Osteoblast (primary cell): Measurements from ENCODE around the gene CLNS1A. TPM values are rescaled to one million over a fixed set of nuclear protein-coding genes. Genes with fewer than 3 reads are reported as not detected.
"Not testable (repeated sequence)": the region's sequence is repeated elsewhere in the genome, so short reads cannot be mapped to it uniquely, and the experiment has no call there.

ENCODE experiments used
- DNase-seq: peaks from one replicate; pipeline ENCODE4 v3.0.0; 2011; ENCODE audit warnings: low spot score, mixed read lengths; ENCODE audit not compliant: insufficient read length; ENCODE audit errors: missing footprints
- H2AFZ ChIP-seq: 2 replicates; pipeline ENCODE4 v1.6.0; 2011; ENCODE audit warnings: mild to moderate bottlenecking, low read length
- H3K27ac ChIP-seq: 2 replicates; pipeline ENCODE4 v1.5.1; 2011; ENCODE audit warnings: mild to moderate bottlenecking, low read depth, low read length, moderate library complexity
- H3K27me3 ChIP-seq: 2 replicates; pipeline ENCODE4 v1.6.0; 2012; ENCODE audit warnings: mild to moderate bottlenecking, control low read depth, inconsistent platforms, low read length, moderate library complexity; ENCODE audit not compliant: insufficient read depth
- H3K36me3 ChIP-seq: 2 replicates; pipeline ENCODE4 v1.5.1; 2011; ENCODE audit warnings: mild to moderate bottlenecking, low read length, control low read depth, moderate library complexity; ENCODE audit not compliant: insufficient read depth
- H3K4me1 ChIP-seq: 2 replicates; pipeline ENCODE4 v1.5.1; 2011; ENCODE audit warnings: mild to moderate bottlenecking, low read length, control low read depth, moderate library complexity; ENCODE audit not compliant: insufficient read depth
- H3K4me2 ChIP-seq: 2 replicates; pipeline ENCODE4 v1.6.0; 2011; ENCODE audit warnings: mild to moderate bottlenecking, low read length; ENCODE audit not compliant: insufficient read depth
- H3K4me3 ChIP-seq: fragments of 200-600 bp; sonication (generic); 3 replicates; pipeline ENCODE4 v1.5.1; 2012; ENCODE audit warnings: mild to moderate bottlenecking, low read length, inconsistent platforms; ENCODE audit not compliant: insufficient read depth
- H3K79me2 ChIP-seq: 2 replicates; pipeline ENCODE4 v1.6.0; 2012; ENCODE audit warnings: mild to moderate bottlenecking, low read length, control low read depth, inconsistent platforms; ENCODE audit not compliant: insufficient read depth
- H3K9me3 ChIP-seq: 2 replicates; pipeline ENCODE4 v1.5.1; 2011; ENCODE audit warnings: low read depth, low read length, control low read depth
- H4K20me1 ChIP-seq: 2 replicates; pipeline ENCODE4 v1.6.0; 2012; ENCODE audit warnings: mild to moderate bottlenecking, low read length, control low read depth; ENCODE audit not compliant: insufficient read depth
- total RNA-seq: library from RNA; depleted of rRNA; stranded (reverse); fragments of >200 nt; gene quantifications from 2 replicates; pipeline ENCODE4 v1.2.3, GENCODE V29; 2012
- TF ChIP-seq, protein P1 (sequence below): IDR thresholded peaks from 2 replicates; pipeline ENCODE4 v1.5.1; 2011; ENCODE audit warnings: mild to moderate bottlenecking, low read depth, low read length, moderate library complexity; ENCODE audit errors: extremely low read depth

The CLNS1A gene
- total RNA-seq, 1 donor: 85.8 TPM

DNA sequence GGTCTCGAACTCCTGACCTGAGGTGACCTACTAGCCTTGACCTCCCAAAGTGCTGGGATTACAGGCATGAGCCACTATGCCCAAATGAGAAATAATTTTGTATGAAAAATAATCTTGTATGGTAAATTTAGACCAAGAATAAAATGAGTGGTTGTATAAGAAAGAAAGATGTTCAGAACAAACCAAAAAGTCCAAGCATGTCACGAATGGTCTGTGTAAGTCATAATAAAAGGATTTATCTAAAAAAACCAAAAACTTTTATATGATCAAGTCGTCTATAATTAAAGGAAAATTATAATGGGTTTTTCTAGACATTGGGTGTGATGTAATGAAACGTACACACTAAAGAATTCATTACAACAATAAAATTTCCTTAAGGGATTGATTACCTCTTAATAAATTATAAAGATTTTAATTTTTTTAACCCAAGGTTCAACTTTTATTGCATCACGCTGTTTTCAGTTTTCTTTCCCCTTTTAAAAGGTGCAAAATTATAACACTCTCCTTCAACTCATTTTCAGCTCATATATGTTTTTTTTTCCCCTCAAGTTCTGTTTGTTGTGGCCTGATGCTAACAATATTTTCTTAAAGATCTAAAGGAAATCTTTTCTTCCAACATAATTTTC is 56.8 kb downstream of the CLNS1A start:
- Histone ChIP-seq H4K20me1 (no peaks in the 10 kb centered on the region), H3K4me1 (no peaks in the 10 kb centered on the region), H2AFZ (no peak overlapping the region), H3K27me3 (no peaks in the 10 kb centered on the region), H3K9me3 (no peaks in the 10 kb centered on the region), H3K4me2 (no peak overlapping the region), H3K4me3 (no peak overlapping the region), H3K79me2 (no peaks in the 10 kb centered on the region), H3K27ac (no peak overlapping the region), H3K36me3 (no peaks in the 10 kb centered on the region)
- DNase-seq: no peak
- TF ChIP-seq, protein P1, sequence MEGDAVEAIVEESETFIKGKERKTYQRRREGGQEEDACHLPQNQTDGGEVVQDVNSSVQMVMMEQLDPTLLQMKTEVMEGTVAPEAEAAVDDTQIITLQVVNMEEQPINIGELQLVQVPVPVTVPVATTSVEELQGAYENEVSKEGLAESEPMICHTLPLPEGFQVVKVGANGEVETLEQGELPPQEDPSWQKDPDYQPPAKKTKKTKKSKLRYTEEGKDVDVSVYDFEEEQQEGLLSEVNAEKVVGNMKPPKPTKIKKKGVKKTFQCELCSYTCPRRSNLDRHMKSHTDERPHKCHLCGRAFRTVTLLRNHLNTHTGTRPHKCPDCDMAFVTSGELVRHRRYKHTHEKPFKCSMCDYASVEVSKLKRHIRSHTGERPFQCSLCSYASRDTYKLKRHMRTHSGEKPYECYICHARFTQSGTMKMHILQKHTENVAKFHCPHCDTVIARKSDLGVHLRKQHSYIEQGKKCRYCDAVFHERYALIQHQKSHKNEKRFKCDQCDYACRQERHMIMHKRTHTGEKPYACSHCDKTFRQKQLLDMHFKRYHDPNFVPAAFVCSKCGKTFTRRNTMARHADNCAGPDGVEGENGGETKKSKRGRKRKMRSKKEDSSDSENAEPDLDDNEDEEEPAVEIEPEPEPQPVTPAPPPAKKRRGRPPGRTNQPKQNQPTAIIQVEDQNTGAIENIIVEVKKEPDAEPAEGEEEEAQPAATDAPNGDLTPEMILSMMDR: no peak

DNA sequence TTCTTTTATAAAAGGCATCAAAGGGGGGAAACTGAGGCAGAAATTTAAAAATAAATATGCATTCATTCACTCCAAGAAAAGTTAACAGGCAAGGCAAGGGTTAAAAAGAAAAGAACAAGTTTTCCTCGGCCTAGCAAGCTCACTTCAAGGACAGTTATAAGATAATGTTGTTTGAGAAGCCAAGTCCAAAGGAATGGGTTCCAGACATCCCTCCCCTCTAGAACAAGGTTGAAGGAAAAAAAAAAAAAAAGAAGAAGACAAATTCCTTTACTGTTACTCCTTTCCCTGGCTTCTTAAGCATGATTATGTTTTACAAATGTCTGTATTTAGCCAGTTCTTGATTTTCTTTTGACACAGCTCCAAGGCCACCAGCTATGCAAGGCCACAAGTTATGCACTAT is 62.2 kb downstream of the CLNS1A start:
- not testable (repeated sequence) for H3K9me3 ChIP-seq, DNase-seq, H2AFZ ChIP-seq, H3K79me2 ChIP-seq, H4K20me1 ChIP-seq, H3K4me1 ChIP-seq, H3K36me3 ChIP-seq, H3K27me3 ChIP-seq, H3K4me2 ChIP-seq, H3K27ac ChIP-seq, H3K4me3 ChIP-seq

DNA sequence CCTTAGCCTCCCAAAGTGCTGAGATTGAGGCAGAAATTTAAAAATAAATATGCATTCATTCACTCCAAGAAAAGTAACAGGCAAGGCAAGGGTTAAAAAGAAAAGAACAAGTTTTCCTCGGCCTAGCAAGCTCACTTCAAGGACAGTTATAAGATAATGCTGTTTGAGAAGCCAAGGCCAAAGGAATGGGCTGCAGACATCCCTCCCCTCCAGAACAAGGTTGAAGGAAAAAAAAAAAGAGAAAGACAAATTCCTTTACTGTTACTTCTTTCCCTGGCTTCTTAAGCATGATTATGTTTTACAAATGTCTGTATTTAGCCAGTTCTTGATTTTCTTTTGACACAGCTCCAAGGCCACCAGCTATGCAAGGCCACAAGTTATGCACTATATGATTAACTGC is 66.7 kb downstream of the CLNS1A start:
- not testable (repeated sequence) for DNase-seq

DNA sequence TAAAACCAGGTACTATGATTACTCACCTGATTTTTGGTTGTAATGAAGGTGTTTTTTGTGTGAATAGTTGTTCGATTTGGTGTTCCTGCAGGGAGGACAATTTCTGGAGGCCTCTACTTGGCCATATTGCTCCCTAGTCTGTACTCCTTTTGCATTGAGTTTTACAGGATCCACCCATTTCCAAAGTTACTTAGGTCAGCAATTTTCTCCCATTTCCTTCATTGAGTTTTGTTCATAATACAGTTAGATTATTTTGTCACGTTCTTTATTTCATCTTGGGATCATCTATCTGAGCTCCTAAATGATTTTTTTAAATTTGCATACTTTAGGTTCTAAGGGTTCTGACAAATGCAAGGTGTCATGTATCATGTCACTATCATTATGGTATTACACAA is 67.9 kb downstream of the CLNS1A start:
- no peaks in the 10 kb centered on the region for H4K20me1 ChIP-seq
- H3K9me3 ChIP-seq: no peaks in the 10 kb centered on the region
- no peaks in the 10 kb centered on the region for H3K36me3 ChIP-seq
- no peak overlapping the region for H2AFZ ChIP-seq
- H3K27ac ChIP-seq: no peak overlapping the region
- no peaks in the 10 kb centered on the region for H3K79me2 ChIP-seq
- H3K27me3 ChIP-seq: no peaks in the 10 kb centered on the region
- TF ChIP-seq, protein P1: no peak
- H3K4me1 ChIP-seq: no peaks in the 10 kb centered on the region
- no peak overlapping the region for H3K4me3 ChIP-seq
- no peak for DNase-seq
- no peak overlapping the region for H3K4me2 ChIP-seq

More for the DNA sequence above, 66.7 kb downstream of the CLNS1A start:
- not testable (repeated sequence) for H3K4me2 ChIP-seq, H3K4me1 ChIP-seq, H3K36me3 ChIP-seq, H3K27ac ChIP-seq, H3K79me2 ChIP-seq, H3K27me3 ChIP-seq, H4K20me1 ChIP-seq, H2AFZ ChIP-seq, H3K9me3 ChIP-seq, H3K4me3 ChIP-seq

DNA sequence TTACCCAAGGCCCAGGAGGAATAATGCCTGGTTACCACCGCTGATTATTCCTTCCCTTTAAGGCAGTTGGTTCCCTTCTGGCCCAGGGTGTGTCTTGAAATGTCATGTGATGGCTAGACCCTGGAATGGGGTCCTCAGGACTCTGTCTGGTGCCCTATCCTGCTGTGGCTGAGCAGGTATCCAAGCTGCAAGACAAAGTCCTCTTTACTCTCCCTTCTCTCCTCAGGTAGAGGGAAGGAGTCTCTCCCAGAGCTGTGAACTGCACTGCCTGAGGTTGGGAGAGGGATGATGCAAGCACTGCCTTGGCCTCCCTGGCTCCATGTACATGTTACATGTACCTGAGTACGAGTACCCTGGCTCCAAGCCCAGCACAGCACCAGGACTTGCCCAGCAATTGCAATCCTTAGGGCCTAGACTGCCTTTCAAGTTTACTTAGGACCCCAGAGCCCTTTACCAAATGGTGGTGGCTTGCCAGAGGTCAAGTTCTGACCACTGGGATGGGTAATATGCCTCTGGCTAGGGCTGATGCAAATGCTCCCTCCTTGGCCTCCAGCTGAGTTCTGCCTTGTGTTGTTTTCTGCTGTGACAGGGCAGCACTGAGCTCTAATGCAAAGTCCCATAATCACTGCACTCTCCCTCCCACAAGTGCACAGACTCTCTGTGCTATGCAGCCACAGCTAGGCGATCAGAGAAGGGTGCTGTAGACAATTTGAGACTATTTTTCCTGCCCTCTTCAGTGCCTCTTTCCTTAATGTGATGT is 68.5 kb downstream of the CLNS1A start:
- TF ChIP-seq, protein P1: no peak

More for the DNA sequence above, 68.5 kb downstream of the CLNS1A start:
- Histone ChIP-seq H3K79me2 (no peaks in the 10 kb centered on the region), H3K4me1 (no peaks in the 10 kb centered on the region), H2AFZ (no peak overlapping the region), H3K4me2 (no peak overlapping the region), H3K27ac (no peak overlapping the region), H3K27me3 (no peaks in the 10 kb centered on the region), H3K9me3 (no peaks in the 10 kb centered on the region), H4K20me1 (no peaks in the 10 kb centered on the region), H3K4me3 (no peak overlapping the region), H3K36me3 (no peaks in the 10 kb centered on the region)
- DNase-seq: no peak
